ENCODE measurements around the gene AHSG. TPM values are rescaled to one million over a fixed set of nuclear protein-coding genes. Genes with fewer than 3 reads are reported as not detected.
"Not testable (repeated sequence)": the region's sequence is repeated elsewhere in the genome, so short reads cannot be mapped to it uniquely, and the experiment has no call there.

The AHSG gene
- total RNA-seq, 1 experiment from 2014 or later, result 1.6 TPM

DNA sequence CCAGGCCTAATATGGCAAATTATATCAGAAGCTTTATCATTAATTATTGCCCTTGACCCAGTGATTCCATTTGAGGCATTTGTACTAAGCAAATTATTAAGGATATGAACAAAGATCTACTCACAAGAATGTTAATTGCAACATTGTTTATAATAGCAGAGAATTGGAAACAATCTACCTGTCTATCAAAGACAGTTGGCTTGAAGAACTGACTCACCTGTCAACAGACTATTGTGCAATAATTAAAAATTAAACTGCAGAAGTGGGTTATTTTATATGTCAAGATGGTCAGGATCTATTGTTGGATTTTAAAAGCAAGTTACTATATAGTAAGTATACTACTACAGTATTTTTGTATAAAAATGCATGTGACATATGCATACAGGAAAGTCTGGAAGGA, 20.6 kb downstream of the AHSG start:
- Histone ChIP-seq H3K4me2 (ENCODE audit: low read length) (no peak overlapping the region), H4K20me1 (ENCODE audit: insufficient read depth) (no peaks in the 10 kb centered on the region), H3K79me2 (ENCODE audit: insufficient read depth, low read length) (no peaks in the 10 kb centered on the region), H3K27me3 (ENCODE audit: insufficient read depth, low read length) (no peaks in the 10 kb centered on the region), H3K9ac (ENCODE audit: low read length) (no peak overlapping the region), H3K9me2 (ENCODE audit: insufficient read depth) (no peaks in the 10 kb centered on the region), H3K4me1 (ENCODE audit: control insufficient read depth in 1 of 2, insufficient read depth in 2 of 2, low read length in 2 of 2) (no peaks in the 10 kb centered on the region), H3K36me3 (ENCODE audit: control insufficient read depth in 1 of 2, insufficient read depth in 2 of 2, low read length in 2 of 2) (no peaks in the 10 kb centered on the region), H3K9me3 (ENCODE audit: control insufficient read depth in 1 of 2, insufficient read depth in 1 of 2, low read depth in 1 of 2, low read length in 2 of 2) (no peaks in the 10 kb centered on the region), H3K27ac (ENCODE audit: low read depth, low read length) (no peak overlapping the region), H2AFZ (ENCODE audit: low read depth, low read length, poor library complexity, severe bottlenecking) (no peak overlapping the region), H3K4me3 (replicated peaks in 1 of 2; ENCODE audit: low read depth in 1 of 2, low read length in 2 of 2) (no peak overlapping the region)
- intact Hi-C loops (cut with micrococcal nuclease), result no loop called here
- RAD21 ChIA-PET (ENCODE audit: low non-redundant PET in 1 of 2, low total read pairs in 2 of 2, uncharacterized antibody in 2 of 2, unreplicated experiment in 2 of 2), result no interaction called here
- DNase-seq (ENCODE audit: low read depth, low spot score) (no peak), ATAC-seq (no peak)
- no peak for TF ChIP-seq EZH2phosphoT487 (IDR thresholded peaks at IDR 0.05; ENCODE audit: borderline replicate concordance)
- TF ChIP-seq RAD21 (IDR thresholded peaks at IDR 0.05; ENCODE audit: low read depth), result no peak
- no peak for TF ChIP-seq JUND (IDR thresholded peaks at IDR 0.05)
- no peak for TF ChIP-seq EZH2 (IDR thresholded peaks at IDR 0.05)
- TF ChIP-seq YY1 (IDR thresholded peaks at IDR 0.05; ENCODE audit: extremely low read depth, insufficient replicate concordance, low read depth, low read length), result no peak
- no peak for TF ChIP-seq ZBTB33 (IDR thresholded peaks at IDR 0.05; ENCODE audit: extremely low read depth, insufficient replicate concordance, low read length)
- TF ChIP-seq POLR2A (IDR thresholded peaks at IDR 0.05; ENCODE audit: borderline replicate concordance, extremely low read depth, insufficient read depth, insufficient read length), result no peak
- TF ChIP-seq SRF (IDR thresholded peaks at IDR 0.05; ENCODE audit: low read depth), result no peak
- no peak for TF ChIP-seq FOSL1 (IDR thresholded peaks at IDR 0.05; ENCODE audit: low read depth)
- no peak for TF ChIP-seq MAX (IDR thresholded peaks at IDR 0.05)
- no peak for TF ChIP-seq ATF3 (IDR thresholded peaks at IDR 0.05)
- no peak for TF ChIP-seq ZFX (IDR thresholded peaks at IDR 0.05)
- TF ChIP-seq SIN3A (IDR thresholded peaks at IDR 0.05; ENCODE audit: low read depth), result no peak
- CTCF ChIA-PET, result no interaction called here
- POLR2A ChIA-PET, result no interaction called here
- no TSS peak for BruUV-seq (replicated peaks)

DNA sequence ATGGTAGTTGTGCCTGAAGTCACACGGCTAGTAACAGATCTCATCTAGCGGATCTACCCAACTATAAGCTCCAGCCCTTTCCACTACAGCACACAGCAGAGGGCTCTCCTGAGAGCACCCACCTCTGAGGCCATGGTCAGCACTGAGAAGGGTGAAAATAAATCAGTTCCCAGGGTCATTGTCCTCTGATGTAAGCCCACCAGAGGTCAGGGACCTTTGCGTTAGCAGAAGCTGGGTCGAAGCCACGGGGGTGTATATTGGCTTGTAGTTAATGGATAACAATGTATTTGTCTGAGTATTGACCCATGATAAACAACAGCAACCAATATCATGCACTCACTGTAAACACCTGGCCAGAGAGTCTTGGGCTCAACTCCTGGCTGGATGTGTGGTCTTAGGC, 21.3 kb downstream of the AHSG start:
- H3K4me2 ChIP-seq (ENCODE audit: low read length); POLR2A ChIA-PET; H3K27me3 ChIP-seq (ENCODE audit: insufficient read depth, low read length); RAD21 ChIA-PET (ENCODE audit: low non-redundant PET in 1 of 2, low total read pairs in 2 of 2, uncharacterized antibody in 2 of 2, unreplicated experiment in 2 of 2); H4K20me1 ChIP-seq (ENCODE audit: insufficient read depth); H3K79me2 ChIP-seq (ENCODE audit: insufficient read depth, low read length); H3K9ac ChIP-seq (ENCODE audit: low read length); H3K4me1 ChIP-seq (ENCODE audit: control insufficient read depth in 1 of 2, insufficient read depth in 2 of 2, low read length in 2 of 2); H2AFZ ChIP-seq (ENCODE audit: low read depth, low read length, poor library complexity, severe bottlenecking); H3K9me2 ChIP-seq (ENCODE audit: insufficient read depth); H3K4me3 ChIP-seq (replicated peaks in 1 of 2; ENCODE audit: low read depth in 1 of 2, low read length in 2 of 2); intact Hi-C loops (cut with micrococcal nuclease); ATAC-seq; H3K9me3 ChIP-seq (ENCODE audit: control insufficient read depth in 1 of 2, insufficient read depth in 1 of 2, low read depth in 1 of 2, low read length in 2 of 2); DNase-seq (ENCODE audit: low read depth, low spot score); CTCF ChIA-PET; BruUV-seq (replicated peaks); H3K36me3 ChIP-seq (ENCODE audit: control insufficient read depth in 1 of 2, insufficient read depth in 2 of 2, low read length in 2 of 2); H3K27ac ChIP-seq (ENCODE audit: low read depth, low read length): not testable (repeated sequence)

Data from HCT116 (cell line).